Large intestine (tissue), 3 donors: ENCODE results near the gene SLC17A7. TPM values are rescaled to one million over a fixed set of nuclear protein-coding genes. Genes with fewer than 3 reads are reported as not detected.

Experiments used
- DNase-seq, 2 donors: peaks; one replicate each; pipeline versions ENCODE4 v3.0.0 to v3.0.0-alpha.2; 2013
- H3K27ac ChIP-seq: one replicate; pipeline ENCODE4 v1.5.1; 2013; ENCODE audit warnings: low read length
- H3K27me3 ChIP-seq: 2 replicates; pipeline ENCODE4 v1.6.1; 2013; ENCODE audit warnings: low read length; ENCODE audit not compliant: control insufficient read depth, insufficient read depth
- H3K36me3 ChIP-seq: 2 replicates; pipeline ENCODE4 v1.6.1; 2013; ENCODE audit warnings: low read length; ENCODE audit not compliant: control insufficient read depth, insufficient read depth
- H3K4me1 ChIP-seq: one replicate; pipeline ENCODE4 v1.6.1; 2013; ENCODE audit warnings: low read length; ENCODE audit not compliant: control insufficient read depth, insufficient read depth
- H3K4me3 ChIP-seq: one replicate; pipeline ENCODE4 v1.5.1; 2013; ENCODE audit warnings: low read length
- H3K9me3 ChIP-seq: one replicate; pipeline ENCODE4 v1.6.1; 2013; ENCODE audit warnings: mild to moderate bottlenecking, low read depth, low read length, moderate library complexity; ENCODE audit not compliant: control insufficient read depth
- WGBS: methylation state at CpG from one replicate; pipeline ENCODE4 v1.1.5; 2013; ENCODE audit warnings: low lambda C conversion rate; ENCODE audit not compliant: insufficient coverage; 5-methylcytosine and 5-hydroxymethylcytosine counted together
- polyA plus RNA-seq: library from polyadenylated mRNA; unstranded; fragments of 120-200 nt; gene quantifications from one replicate; pipeline ENCODE4 v1.2.1, GENCODE V29; 2013

The SLC17A7 gene
- polyA plus RNA-seq, 1 donor: 0.19 TPM

DNA sequence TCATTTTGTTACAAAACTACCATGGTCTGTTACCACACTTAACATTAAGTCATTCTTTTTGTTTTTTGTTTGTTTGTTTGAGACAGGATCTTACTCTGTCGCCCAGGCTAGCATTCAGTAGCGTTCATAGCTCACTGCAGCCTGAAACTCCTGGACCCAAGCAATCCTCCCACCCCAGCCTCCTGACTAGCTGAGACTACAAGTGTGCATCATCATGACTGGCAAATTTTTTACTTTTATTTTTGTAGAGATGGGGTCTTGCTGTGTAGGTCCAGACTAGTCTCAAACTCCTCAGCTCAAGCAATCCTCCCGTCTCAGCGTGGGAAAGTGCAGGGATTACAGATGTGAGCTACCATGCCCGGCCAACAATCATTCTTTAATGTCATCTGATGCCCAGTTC lies 15.0 kb upstream of the SLC17A7 start:
- DNase-seq: no peak
- Histone ChIP-seq H3K27me3 (no peaks in the 10 kb centered on the region), H3K27ac (peak overlapping the region; percentile 55), H3K36me3 (peaks cover 20% of the 10 kb centered on the region), H3K4me1 (peaks cover 9% of the 10 kb centered on the region), H3K9me3 (peaks cover 3% of the 10 kb centered on the region), H3K4me3 (no peak overlapping the region)
- WGBS: no CpG with 5 or more reads among the region's 5 CpGs

DNA sequence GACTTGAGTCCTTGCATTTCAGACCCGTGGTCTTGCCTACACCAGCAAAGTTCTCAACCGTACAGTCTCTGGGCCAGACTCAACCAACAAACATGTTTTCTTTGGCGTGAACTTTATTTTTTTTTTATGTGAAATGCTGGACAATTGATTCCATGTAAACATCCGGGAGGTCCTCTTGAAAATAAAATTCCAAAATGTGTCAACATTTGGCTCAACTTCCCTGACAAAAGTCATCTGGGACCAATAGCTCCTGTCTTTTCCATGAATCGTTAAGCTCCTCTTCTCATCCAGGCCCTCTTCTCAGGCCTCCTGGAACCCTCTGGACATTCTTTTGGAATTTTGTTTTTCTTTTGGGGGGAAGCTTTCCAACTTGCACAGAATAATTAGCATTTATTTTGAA lies 14.4 kb upstream of the SLC17A7 start:
- Histone ChIP-seq H3K9me3 (peaks cover 2% of the 10 kb centered on the region), H3K4me3 (no peak overlapping the region), H3K4me1 (peaks cover 9% of the 10 kb centered on the region), H3K27ac (peak overlapping the region; percentile 25), H3K27me3 (no peaks in the 10 kb centered on the region), H3K36me3 (peaks cover 19% of the 10 kb centered on the region)
- DNase-seq: peak; percentile 21 to 39
- WGBS: 69% methylated on average over 2 of the region's 5 CpGs

DNA sequence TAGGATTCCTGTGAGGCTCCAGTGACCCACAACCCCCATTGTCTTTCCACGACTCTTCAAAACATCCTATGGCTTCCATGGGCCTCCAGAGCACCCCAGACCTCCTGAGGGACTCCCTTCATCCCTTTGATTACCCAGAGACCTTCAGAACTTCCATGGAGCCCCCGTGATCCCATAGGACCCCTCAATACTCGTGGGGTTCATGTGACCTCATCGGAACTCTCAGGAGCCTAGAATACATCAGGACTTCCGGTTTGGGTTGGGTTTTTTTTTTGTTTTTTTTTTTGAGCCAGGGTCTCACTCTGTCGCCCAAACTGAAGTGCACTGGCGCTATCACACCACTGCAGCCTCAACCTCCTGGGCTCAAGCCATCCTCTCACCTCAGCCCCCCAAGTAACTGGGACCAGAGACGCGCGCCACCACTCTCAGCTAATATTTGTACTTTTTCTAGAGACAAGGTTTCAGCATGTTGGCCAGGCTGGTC lies 12.5 kb upstream of the SLC17A7 start:
- Histone ChIP-seq H3K27ac (peak overlapping the region; percentile 88), H3K4me1 (peaks cover 9% of the 10 kb centered on the region), H3K27me3 (no peaks in the 10 kb centered on the region), H3K9me3 (peaks cover 2% of the 10 kb centered on the region), H3K4me3 (peak overlapping the region; percentile 66), H3K36me3 (peaks cover 8% of the 10 kb centered on the region)
- WGBS: no CpG with 5 or more reads among the region's 10 CpGs
- DNase-seq: no peak

DNA sequence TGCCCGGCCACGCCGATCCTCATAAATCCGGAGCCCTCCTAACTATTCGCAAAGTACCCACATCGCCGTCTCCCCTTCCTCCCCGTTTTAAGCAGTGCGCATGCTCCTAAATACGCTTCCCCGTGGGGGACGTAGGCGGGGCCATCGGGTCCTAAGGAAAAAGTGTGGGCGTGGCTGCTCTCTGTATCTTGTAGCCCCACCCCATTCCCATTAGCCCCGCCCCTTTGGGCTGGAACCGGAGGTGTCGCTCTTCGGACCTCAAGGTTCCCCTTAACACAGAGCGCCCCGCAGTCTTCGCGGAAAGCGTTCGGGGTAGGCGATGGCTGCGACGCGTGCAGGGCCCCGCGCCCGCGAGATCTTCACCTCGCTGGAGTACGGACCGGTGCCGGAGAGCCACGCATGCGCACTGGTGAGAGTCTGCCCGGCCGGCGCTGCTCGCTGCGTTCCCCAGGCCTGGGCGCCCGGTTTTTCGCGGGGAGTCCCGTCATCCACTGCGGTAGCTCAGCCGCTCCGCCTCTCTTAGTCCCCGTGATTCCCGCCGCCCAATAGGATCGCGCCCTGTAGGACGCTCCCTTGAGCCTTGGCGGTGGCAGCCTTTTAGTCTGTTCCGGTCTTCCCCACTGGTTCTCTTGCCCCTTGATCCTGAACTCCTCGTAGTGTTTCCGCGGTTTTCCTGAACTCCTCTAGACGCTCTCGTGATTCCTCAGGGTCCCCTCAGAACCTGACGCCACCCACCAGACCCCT lies 11.9 kb upstream of the SLC17A7 start, which contains the start of gene ALDH16A1:
Gene ALDH16A1, plus strand, starts transcription at position 213 of the 744 bp plus-strand sequence. Its CDS starts 107 bp downstream, at position 320.
- Histone ChIP-seq H3K4me3 (peak within 1 kb of the TSS; percentile 66), H3K36me3 (peaks cover 8% of the 10 kb centered on the region), H3K27ac (peak within 1 kb of the TSS; percentile 88), H3K9me3 (peaks cover 2% of the 10 kb centered on the region), H3K4me1 (peaks cover 9% of the 10 kb centered on the region), H3K27me3 (no peaks in the 10 kb centered on the region)
- WGBS: no CpG with 5 or more reads among the region's 66 CpGs
- peak; percentile 98 to 99 for DNase-seq

DNA sequence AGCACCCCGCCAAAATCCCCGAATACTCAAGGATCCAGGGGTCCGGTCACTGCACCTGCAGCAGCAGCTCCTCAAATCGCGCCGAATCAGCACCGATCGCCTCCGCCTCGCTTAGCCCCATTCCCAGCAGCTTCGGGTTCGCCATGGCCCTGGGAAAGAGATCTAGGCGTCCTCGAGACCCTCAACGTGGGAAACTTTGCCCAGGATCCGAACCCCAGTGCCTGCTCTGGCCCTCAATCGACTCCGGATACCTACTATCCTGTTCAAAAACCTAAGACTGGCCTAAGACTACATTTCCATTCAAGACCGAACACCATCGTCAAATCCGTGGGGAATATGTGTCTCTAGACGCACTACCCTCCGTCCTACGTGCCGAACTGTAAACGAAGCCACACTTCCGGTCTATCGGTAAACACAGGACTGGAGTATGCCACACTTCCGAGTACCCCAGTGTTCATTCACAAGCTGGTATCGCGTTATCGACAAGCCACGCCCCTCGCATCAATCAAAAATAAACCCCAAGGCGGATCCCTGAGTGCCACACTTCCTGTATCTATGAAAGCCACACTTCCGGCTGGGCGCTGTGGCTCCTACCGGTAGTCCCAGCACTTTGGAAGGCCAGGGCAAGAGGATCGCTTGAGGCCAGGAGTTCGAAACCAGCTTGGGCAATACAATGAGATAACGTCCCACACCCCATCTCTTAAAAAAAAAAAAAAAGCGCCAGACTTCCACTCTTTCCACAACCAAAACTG lies 10.3 kb upstream of the SLC17A7 start, which contains the start of gene PIH1D1:
Gene PIH1D1, minus strand, starts transcription at position 385 of the 752 bp plus-strand sequence. Its CDS starts 240 bp downstream, at position 145.
- Histone ChIP-seq H3K9me3 (peaks cover 2% of the 10 kb centered on the region), H3K4me3 (peak within 1 kb of the TSS; percentile 95), H3K27ac (peak within 1 kb of the TSS; percentile 88), H3K36me3 (peaks cover 18% of the 10 kb centered on the region), H3K27me3 (no peaks in the 10 kb centered on the region), H3K4me1 (peaks cover 9% of the 10 kb centered on the region)
- no CpG with 5 or more reads among the region's 42 CpGs for WGBS
- DNase-seq: peak; percentile 98 to 99

DNA sequence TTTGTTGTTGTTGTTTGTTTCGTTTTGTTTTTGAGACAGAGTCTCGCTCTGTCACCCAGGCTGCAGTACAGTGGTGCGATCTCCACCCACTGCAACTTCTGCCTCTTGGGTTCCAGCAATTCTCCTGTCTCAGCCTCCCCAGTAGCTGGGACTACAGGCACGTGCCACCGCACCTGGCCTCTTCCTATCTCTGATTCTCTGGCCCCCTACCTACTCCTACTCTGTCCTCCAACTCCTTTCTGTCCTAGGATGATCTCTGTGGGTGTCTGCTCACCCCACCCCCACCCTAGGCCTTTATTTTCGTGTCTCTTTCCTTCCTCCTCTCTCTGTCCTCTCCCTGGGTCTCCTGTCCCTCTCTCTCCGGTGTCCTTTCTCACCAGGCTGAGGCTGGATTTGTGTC lies 9.1 kb upstream of the SLC17A7 start:
- no CpG with 5 or more reads among the region's 7 CpGs for WGBS
- H3K27ac ChIP-seq: no peak overlapping the region
- H3K36me3 ChIP-seq: peaks cover 20% of the 10 kb centered on the region
- no peak for DNase-seq
- H3K27me3 ChIP-seq: no peaks in the 10 kb centered on the region
- peaks cover 9% of the 10 kb centered on the region for H3K4me1 ChIP-seq
- peak overlapping the region; percentile 95 for H3K4me3 ChIP-seq
- H3K9me3 ChIP-seq: peaks cover 2% of the 10 kb centered on the region

DNA sequence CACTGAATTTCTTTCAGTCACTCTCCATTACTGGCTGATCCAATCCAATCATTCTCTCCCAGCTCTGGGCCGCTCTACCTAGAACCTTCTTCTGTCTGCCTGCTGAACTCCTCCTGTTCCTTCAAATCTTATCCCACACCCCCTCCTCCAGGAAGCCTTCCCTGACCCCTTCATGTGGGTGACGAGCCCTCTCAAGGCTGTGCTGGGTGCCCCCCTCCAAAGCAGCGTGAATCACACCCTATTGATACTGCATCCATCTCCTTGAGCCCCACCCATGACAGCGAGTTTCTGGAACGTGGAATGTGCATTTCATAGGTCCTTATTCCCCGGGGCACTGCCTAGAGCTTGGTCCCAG lies 7.1 kb upstream of the SLC17A7 start:
- H3K27me3 ChIP-seq: no peaks in the 10 kb centered on the region
- peaks cover 20% of the 10 kb centered on the region for H3K36me3 ChIP-seq
- H3K27ac ChIP-seq: no peak overlapping the region
- no peak for DNase-seq
- peaks cover 2% of the 10 kb centered on the region for H3K9me3 ChIP-seq
- WGBS: 100% methylated on average over 1 of the region's 6 CpGs
- no peak overlapping the region for H3K4me3 ChIP-seq
- peaks cover 4% of the 10 kb centered on the region for H3K4me1 ChIP-seq

DNA sequence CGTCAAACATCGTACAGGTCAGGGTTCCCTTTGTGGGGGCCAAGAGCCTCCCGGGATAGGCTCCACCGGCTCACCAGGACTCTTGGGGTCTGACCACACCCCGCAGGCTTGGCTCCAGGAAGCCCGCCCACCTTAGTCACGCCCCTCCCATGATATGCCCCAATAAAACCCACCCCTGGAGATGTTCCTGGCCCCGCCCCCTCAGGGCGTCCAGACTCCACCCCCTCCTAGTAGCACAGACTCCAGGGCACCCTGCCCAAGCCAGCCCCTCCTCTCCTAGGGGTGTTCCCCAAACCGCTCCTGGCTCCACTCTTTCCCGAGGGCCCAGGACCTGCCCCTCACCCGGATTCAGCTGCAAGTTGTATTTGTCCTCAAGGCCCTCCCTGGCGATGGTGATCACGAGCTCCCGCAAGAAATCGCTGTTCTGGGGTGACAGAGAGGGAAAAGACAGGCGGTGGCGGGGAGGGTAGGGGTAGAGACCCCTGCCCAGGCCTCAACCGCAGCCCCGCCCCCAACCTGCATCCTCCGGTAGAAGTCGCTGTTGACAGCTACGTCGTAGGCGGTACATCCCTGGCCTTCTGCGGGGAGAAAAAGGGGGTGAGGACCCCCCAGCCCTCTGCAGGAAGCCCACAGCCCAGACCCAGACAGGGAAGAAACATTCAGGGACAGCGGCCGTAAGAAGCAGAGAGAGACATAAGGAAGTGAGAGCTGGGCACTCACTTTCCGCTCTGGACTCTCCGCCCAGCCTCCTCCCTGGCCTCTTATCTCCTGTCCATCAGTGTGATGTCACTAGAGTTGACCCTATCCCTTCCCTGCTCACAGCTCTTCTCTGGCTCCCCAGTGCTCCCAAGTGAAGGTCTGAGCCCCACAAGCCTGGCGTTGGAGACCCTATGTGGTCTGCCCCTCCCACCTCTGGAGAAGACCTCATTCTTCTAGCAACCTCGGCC lies 6.4 kb upstream of the SLC17A7 start:
- DNase-seq: no peak
- H3K36me3 ChIP-seq: peaks cover 20% of the 10 kb centered on the region
- H3K27me3 ChIP-seq: peaks cover 2% of the 10 kb centered on the region
- H3K27ac ChIP-seq: no peak overlapping the region
- H3K4me3 ChIP-seq: no peak overlapping the region
- H3K9me3 ChIP-seq: no peaks in the 10 kb centered on the region
- H3K4me1 ChIP-seq: peaks cover 3% of the 10 kb centered on the region
- WGBS: 67% methylated on average over 1 of the region's 32 CpGs

DNA sequence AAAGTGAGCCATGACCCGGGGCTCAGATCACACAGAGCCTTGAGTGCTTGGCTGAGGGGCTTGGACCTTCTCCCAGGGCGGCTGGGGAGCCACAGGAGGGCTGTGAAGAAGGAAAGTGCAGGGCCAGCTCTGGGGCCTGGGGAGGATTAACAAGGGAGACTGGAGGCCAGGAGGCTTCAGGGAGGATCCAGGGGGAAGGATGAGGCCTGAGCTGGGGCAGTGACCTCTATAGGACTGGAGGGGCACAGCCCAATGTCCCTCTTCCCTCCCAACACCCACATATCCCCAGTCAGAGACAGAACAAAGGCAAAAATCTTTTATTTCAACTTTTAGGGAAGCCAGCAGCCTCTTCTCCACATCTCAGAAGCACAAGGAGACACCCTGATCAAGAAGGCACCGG lies 4.7 kb upstream of the SLC17A7 start:
- no peaks in the 10 kb centered on the region for H3K9me3 ChIP-seq
- DNase-seq: no peak
- H3K27ac ChIP-seq: no peak overlapping the region
- H3K4me3 ChIP-seq: no peak overlapping the region
- WGBS: no CpG with 5 or more reads among the region's 3 CpGs
- H3K4me1 ChIP-seq: peaks cover 2% of the 10 kb centered on the region
- peaks cover 16% of the 10 kb centered on the region for H3K27me3 ChIP-seq
- peaks cover 20% of the 10 kb centered on the region for H3K36me3 ChIP-seq
